Measurements from ENCODE around the gene MRPS31. TPM values are rescaled to one million over a fixed set of nuclear protein-coding genes. Genes with fewer than 3 reads are reported as not detected.

MRPS31 gene
- total and polyA plus RNA-seq, 2 donors (not counting 3 experiments of a cell fraction or from before 2014, with no cell fraction given) = 7.6 to 17.8 TPM

DNA sequence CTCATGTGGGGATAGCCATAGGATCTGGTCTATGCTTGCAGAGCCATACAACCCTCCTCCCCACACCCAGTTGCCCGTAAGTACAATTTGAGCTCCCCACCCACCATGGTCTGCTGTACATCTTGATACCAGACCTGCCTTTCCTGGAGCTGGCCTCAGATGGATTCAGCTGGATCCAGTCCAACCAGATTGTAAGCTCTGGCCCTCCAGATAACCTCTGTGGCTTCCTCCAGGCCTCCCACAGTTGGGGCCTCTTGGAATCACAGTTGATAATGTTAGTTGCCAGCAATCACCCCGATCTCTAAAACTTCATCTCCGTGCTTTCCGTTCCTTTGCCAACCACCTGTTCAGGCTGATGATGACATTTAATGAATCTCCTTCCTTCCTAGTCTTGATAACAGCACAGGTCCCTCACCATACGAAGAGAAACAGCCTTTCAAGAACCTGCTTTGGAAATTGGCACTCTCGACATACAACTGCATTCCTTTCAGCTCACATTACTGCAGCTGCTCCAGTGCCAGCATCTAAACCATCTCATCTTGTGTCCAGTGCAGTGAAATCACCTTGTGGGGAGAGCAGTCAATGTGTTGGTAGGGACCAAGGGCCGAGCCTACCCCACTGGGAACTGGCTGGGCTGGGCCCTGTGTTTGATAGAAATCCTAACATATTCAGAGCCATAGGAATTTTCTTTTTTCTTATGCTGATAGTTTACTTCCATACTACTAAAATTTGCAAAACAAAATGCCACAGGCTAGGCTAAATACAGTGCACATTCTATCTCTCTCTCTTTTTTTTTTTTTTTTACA lies 89.4 kb downstream of the MRPS31 start:
- Histone ChIP-seq H3K9me3 (replicated peaks; ENCODE audit: control insufficient read depth, insufficient read depth, low read length) (no peaks in the 10 kb centered on the region), H3K36me3 (ENCODE audit: control insufficient read depth in 2 of 2, extremely low read depth in 1 of 2, insufficient read depth in 2 of 2, low read length in 2 of 2) (no peaks in the 10 kb centered on the region), H3K4me3 (replicated peaks in 1 of 3; ENCODE audit: insufficient read depth in 1 of 3, low read depth in 1 of 3, low read length in 3 of 3) (no peak overlapping the region), H3K4me2 (ENCODE audit: insufficient read depth, low read length) (peak overlapping the region; percentile 12), H3K4me1 (ENCODE audit: control insufficient read depth, extremely low read depth, insufficient read depth, low read length) (peaks cover 22% of the 10 kb centered on the region), H3K79me2 (ENCODE audit: control insufficient read depth, insufficient read depth, low read length) (no peaks in the 10 kb centered on the region), H3K27me3 (ENCODE audit: control insufficient read depth in 2 of 2, insufficient read depth in 2 of 2, low read length in 2 of 2) (no peaks in the 10 kb centered on the region), H2AFZ (ENCODE audit: low read depth, low read length) (peak overlapping the region; percentile 12), H4K20me1 (replicated peaks; ENCODE audit: control insufficient read depth, extremely low read depth, insufficient read depth, low read length) (no peaks in the 10 kb centered on the region), H3K9ac (replicated peaks; ENCODE audit: extremely low read depth, insufficient read depth, low read length) (peak overlapping the region; percentile 11), H3K9me1 (replicated peaks; ENCODE audit: control insufficient read depth, extremely low read depth, insufficient read depth, low read length) (no peaks in the 10 kb centered on the region), H3K27ac (ENCODE audit: insufficient read depth, low read depth, low read length) (peak overlapping the region; percentile 73)
- ChIA-PET POLR2A (interaction anchor here (0.6 to 1.3 kb wide), 6 partner anchors 13 to 488 kb away, joined by 3 to 4 read pairs (median 3); no protein-coding TSS in a partner anchor), CTCF (interaction anchor here (0.9 to 6.1 kb wide), 22 partner anchors 9 to 1065 kb away, joined by 3 to 66 read pairs (median 6); no protein-coding TSS in a partner anchor)
- FAIRE-seq (peak; percentile 90), DNase-seq (ENCODE audit: low read depth, low spot score) (peak; percentile 92)
- dilution Hi-C loops (cut with MboI; ENCODE audit: extremely low pct_ligation_motif_present, low sequenced_read_pairs) = no loop called here
- BruUV-seq (replicated peaks) = no TSS peak
- intact Hi-C loops (cut with micrococcal nuclease) = loop anchor here (1.0 to 5.0 kb wide), 15 partner anchors 96 to 904 kb away; no protein-coding TSS in a partner anchor
- TF ChIP-seq, protein P1, sequence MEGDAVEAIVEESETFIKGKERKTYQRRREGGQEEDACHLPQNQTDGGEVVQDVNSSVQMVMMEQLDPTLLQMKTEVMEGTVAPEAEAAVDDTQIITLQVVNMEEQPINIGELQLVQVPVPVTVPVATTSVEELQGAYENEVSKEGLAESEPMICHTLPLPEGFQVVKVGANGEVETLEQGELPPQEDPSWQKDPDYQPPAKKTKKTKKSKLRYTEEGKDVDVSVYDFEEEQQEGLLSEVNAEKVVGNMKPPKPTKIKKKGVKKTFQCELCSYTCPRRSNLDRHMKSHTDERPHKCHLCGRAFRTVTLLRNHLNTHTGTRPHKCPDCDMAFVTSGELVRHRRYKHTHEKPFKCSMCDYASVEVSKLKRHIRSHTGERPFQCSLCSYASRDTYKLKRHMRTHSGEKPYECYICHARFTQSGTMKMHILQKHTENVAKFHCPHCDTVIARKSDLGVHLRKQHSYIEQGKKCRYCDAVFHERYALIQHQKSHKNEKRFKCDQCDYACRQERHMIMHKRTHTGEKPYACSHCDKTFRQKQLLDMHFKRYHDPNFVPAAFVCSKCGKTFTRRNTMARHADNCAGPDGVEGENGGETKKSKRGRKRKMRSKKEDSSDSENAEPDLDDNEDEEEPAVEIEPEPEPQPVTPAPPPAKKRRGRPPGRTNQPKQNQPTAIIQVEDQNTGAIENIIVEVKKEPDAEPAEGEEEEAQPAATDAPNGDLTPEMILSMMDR (IDR thresholded peaks at IDR 0.05; ENCODE audit: extremely low read depth in 1 of 2, insufficient read depth in 1 of 2, low read depth in 1 of 2, low read length in 2 of 2) = no peak
- TF ChIP-seq GATA2 (IDR thresholded peaks at IDR 0.05; ENCODE audit: insufficient read depth, insufficient read length, low read depth, low read length) = peak; percentile 98
- no peak for TF ChIP-seq FOS (IDR thresholded peaks at IDR 0.05; ENCODE audit: borderline replicate concordance, insufficient read depth, low read length)
- TF ChIP-seq MAX (IDR thresholded peaks at IDR 0.05; ENCODE audit: insufficient read depth, insufficient read length) = no peak
- no peak for TF ChIP-seq EZH2 (IDR thresholded peaks at IDR 0.05; ENCODE audit: borderline replicate concordance, low read depth, low read length, severe bottlenecking)
- TF ChIP-seq MYC (IDR thresholded peaks at IDR 0.05; ENCODE audit: low read depth, low read length) = no peak
- no peak for TF ChIP-seq POLR2A (IDR thresholded peaks at IDR 0.05; ENCODE audit: low read depth, low read length)
- TF ChIP-seq POLR2AphosphoS5 (IDR thresholded peaks at IDR 0.05; ENCODE audit: insufficient read depth, low read depth, low read length) = peak; percentile 84
- peak; percentile 48 for TF ChIP-seq JUN (IDR thresholded peaks at IDR 0.05; ENCODE audit: borderline replicate concordance, insufficient read depth, insufficient read length, low read depth)

Data from endothelial cell of umbilical vein (primary cell).